CD4-positive, alpha-beta T cell treated with Interferon gamma for 1 hour (primary cell): ENCODE data around the gene RBP5.

Source experiments
- DNase-seq: peaks from one replicate; pipeline ENCODE4 v3.0.0-alpha.2; 2020

RBP5 gene

GRCh38 chr12:7128681-7129286 lies at the start of gene RBP5:
Gene RBP5 (minus strand): TSS chr12:7128889. CDS start chr12:7128775, 114 bp downstream.
- DNase-seq, result no peak

GRCh38 chr12:7178481-7178880 lies 49.8 kb upstream of the RBP5 start:
- no peak for DNase-seq

GRCh38 chr12:7176595-7176994 lies 47.9 kb upstream of the RBP5 start:
- DNase-seq, result no peak

GRCh38 chr12:7175493-7175892 lies 46.8 kb upstream of the RBP5 start:
- no peak for DNase-seq

GRCh38 chr12:7171854-7172253 lies 43.2 kb upstream of the RBP5 start:
- no peak for DNase-seq

GRCh38 chr12:7169951-7170350 lies 41.3 kb upstream of the RBP5 start:
- no peak for DNase-seq

GRCh38 chr12:7162691-7163114 lies 34.0 kb upstream of the RBP5 start:
- DNase-seq, result no peak

GRCh38 chr12:7161811-7162210 lies 33.1 kb upstream of the RBP5 start:
- DNase-seq, result no peak

- DNase-seq, result no peak
These were observed 32.6 kb upstream of the RBP5 start for GRCh38 chr12:7161327-7161726.

GRCh38 chr12:7160183-7160582 lies 31.5 kb upstream of the RBP5 start:
- DNase-seq, result no peak

- no peak for DNase-seq
These were observed 30.3 kb upstream of the RBP5 start for GRCh38 chr12:7158781-7159609.

- no peak for DNase-seq
These were observed 28.7 kb upstream of the RBP5 start for GRCh38 chr12:7157391-7157790.

- no peak for DNase-seq
These were observed 27.8 kb upstream of the RBP5 start for GRCh38 chr12:7156259-7157197.

- no peak for DNase-seq
These were observed 26.9 kb upstream of the RBP5 start for GRCh38 chr12:7155471-7156034.

GRCh38 chr12:7154901-7155470 lies 26.3 kb upstream of the RBP5 start:
- no peak for DNase-seq

- DNase-seq, result no peak
These were observed 25.4 kb upstream of the RBP5 start for GRCh38 chr12:7154042-7154441.

GRCh38 chr12:7152818-7153217 lies 24.1 kb upstream of the RBP5 start:
- no peak for DNase-seq

- DNase-seq, result no peak
These were observed 22.8 kb upstream of the RBP5 start for GRCh38 chr12:7151532-7151931.

GRCh38 chr12:7150841-7151240 lies 22.2 kb upstream of the RBP5 start:
- DNase-seq, result no peak

GRCh38 chr12:7150356-7150755 lies 21.7 kb upstream of the RBP5 start:
- DNase-seq, result no peak

GRCh38 chr12:7146906-7147305 lies 18.2 kb upstream of the RBP5 start:
- no peak for DNase-seq

GRCh38 chr12:7146228-7146627 lies 17.5 kb upstream of the RBP5 start:
- DNase-seq, result no peak

GRCh38 chr12:7145671-7146070 lies 17.0 kb upstream of the RBP5 start:
- no peak for DNase-seq
